Trophoblast cell (in vitro differentiated cells and primary cell): Measurements from ENCODE around the gene POLR2L.

Experiments
- DNase-seq, 2 donors: peaks; one replicate each; pipeline ENCODE4 v3.0.0-alpha.2; 2016
- H2AFZ ChIP-seq: 2 replicates; pipeline ENCODE4 v1.6.1; 2013; ENCODE audit warnings: low read length, moderate library complexity, mild to moderate bottlenecking; ENCODE audit not compliant: insufficient read depth, poor library complexity
- H2AK5ac ChIP-seq: 2 replicates; pipeline ENCODE4 v1.6.1; 2013; ENCODE audit warnings: mild to moderate bottlenecking, low read length
- H2BK120ac ChIP-seq: 2 replicates; pipeline ENCODE4 v1.6.1; 2013; ENCODE audit warnings: low read length, mild to moderate bottlenecking, moderate library complexity; ENCODE audit not compliant: insufficient read depth, poor library complexity
- H2BK12ac ChIP-seq: 2 replicates; pipeline ENCODE4 v1.6.1; 2013; ENCODE audit warnings: mild to moderate bottlenecking, low read length, moderate library complexity
- H2BK5ac ChIP-seq: 2 replicates; pipeline ENCODE4 v1.6.1; 2013; ENCODE audit warnings: low read length, low read depth, moderate library complexity, mild to moderate bottlenecking; ENCODE audit not compliant: poor library complexity
- H3K14ac ChIP-seq: 2 replicates; pipeline ENCODE4 v1.6.1; 2013; ENCODE audit warnings: mild to moderate bottlenecking, low read length
- H3K18ac ChIP-seq: 2 replicates; pipeline ENCODE4 v1.6.1; 2013; ENCODE audit warnings: mild to moderate bottlenecking, low read length
- H3K23ac ChIP-seq: 2 replicates; pipeline ENCODE4 v1.6.1; 2013; ENCODE audit warnings: low read length
- H3K27ac ChIP-seq: 2 replicates; pipeline ENCODE4 v1.5.1; 2013; ENCODE audit warnings: low read depth, mild to moderate bottlenecking, inconsistent platforms, low read length, moderate library complexity
- H3K27me3 ChIP-seq: 2 replicates; pipeline ENCODE4 v1.6.1; 2013; ENCODE audit warnings: inconsistent platforms, mild to moderate bottlenecking, low read length, moderate library complexity; ENCODE audit not compliant: insufficient read depth
- H3K36me3 ChIP-seq, 2 experiments: 1 replicate in 1 of 2; 2 replicates in 1 of 2; pipeline ENCODE4 v1.6.1; 2013; ENCODE audit warnings: low read length in 2 of 2, mild to moderate bottlenecking in 2 of 2, moderate library complexity in 1 of 2; ENCODE audit not compliant: insufficient read depth in 2 of 2, control insufficient read depth in 1 of 2
- H3K4ac ChIP-seq: 2 replicates; pipeline ENCODE4 v1.6.1; 2013; ENCODE audit warnings: low read depth, mild to moderate bottlenecking, low read length, moderate library complexity
- H3K4me1 ChIP-seq, 2 experiments: 1 replicate in 1 of 2; 2 replicates in 1 of 2; pipeline ENCODE4 v1.6.1; 2013; ENCODE audit warnings: low read length in 2 of 2, mild to moderate bottlenecking in 2 of 2, moderate library complexity in 1 of 2; ENCODE audit not compliant: insufficient read depth in 2 of 2, control insufficient read depth in 1 of 2
- H3K4me2 ChIP-seq: 2 replicates; pipeline ENCODE4 v1.6.1; 2013; ENCODE audit warnings: inconsistent platforms, mild to moderate bottlenecking, low read length, moderate library complexity
- H3K4me3 ChIP-seq: 2 replicates; pipeline ENCODE4 v1.5.1; 2013; ENCODE audit warnings: mild to moderate bottlenecking, low read depth, low read length, inconsistent platforms
- H3K79me1 ChIP-seq: one replicate; pipeline ENCODE4 v1.6.1; 2013; ENCODE audit warnings: low read length
- H3K79me2 ChIP-seq: 2 replicates; pipeline ENCODE4 v1.6.1; 2013; ENCODE audit warnings: low read length, mild to moderate bottlenecking; ENCODE audit not compliant: control insufficient read depth, insufficient read depth, poor library complexity
- H3K9ac ChIP-seq: 2 replicates; pipeline ENCODE4 v1.6.1; 2013; ENCODE audit warnings: mild to moderate bottlenecking, low read length
- H3K9me3 ChIP-seq: 2 replicates; pipeline ENCODE4 v1.6.1; 2013; ENCODE audit warnings: low read depth, mild to moderate bottlenecking, control low read depth, inconsistent platforms, low read length; ENCODE audit not compliant: insufficient read depth
- H4K12ac ChIP-seq: 2 replicates; pipeline ENCODE4 v1.6.1; 2013; ENCODE audit warnings: low read depth, mild to moderate bottlenecking, low read length, moderate library complexity
- H4K8ac ChIP-seq: 2 replicates; pipeline ENCODE4 v1.6.1; 2013; ENCODE audit warnings: low read depth, mild to moderate bottlenecking, low read length, moderate library complexity
- H4K91ac ChIP-seq: one replicate; pipeline ENCODE4 v1.6.1; 2013; ENCODE audit warnings: low read depth, mild to moderate bottlenecking, low read length, moderate library complexity
- WGBS: extraction: QIAGEN DNeasy Blood & Tissue Kit; methylation state at CpG from one replicate; pipeline ENCODE4 v1.1.7; 2013; ENCODE audit warnings: missing lambda C conversion rate; ENCODE audit not compliant: insufficient read length, insufficient coverage; ENCODE audit errors: extremely low coverage; 5-methylcytosine and 5-hydroxymethylcytosine counted together

POLR2L gene

GRCh38 chr11:872799-873198 lies 30.5 kb upstream of the POLR2L start:
- no peak overlapping the region for H3K4me3 ChIP-seq
- H3K14ac ChIP-seq: no peak overlapping the region
- DNase-seq: no peak
- H3K9me3 ChIP-seq: no peaks in the 10 kb centered on the region
- H2BK5ac ChIP-seq: no peak overlapping the region
- H3K79me2 ChIP-seq: no peaks in the 10 kb centered on the region
- no CpG with 5 or more reads among the region's 9 CpGs for WGBS
- H3K4me2 ChIP-seq: no peak overlapping the region
- H3K27ac ChIP-seq: no peak overlapping the region
- H2AFZ ChIP-seq: no peak overlapping the region
- no peak overlapping the region for H3K9ac ChIP-seq
- peaks cover 10 to 13% of the 10 kb centered on the region in 2 experiments for H3K36me3 ChIP-seq
- no peak overlapping the region for H4K8ac ChIP-seq
- H3K79me1 ChIP-seq: no peaks in the 10 kb centered on the region
- H3K27me3 ChIP-seq: no peaks in the 10 kb centered on the region
- no peak overlapping the region for H2BK120ac ChIP-seq
- H4K91ac ChIP-seq: no peak overlapping the region
- no peak overlapping the region for H3K4ac ChIP-seq
- no peak overlapping the region for H3K23ac ChIP-seq
- H4K12ac ChIP-seq: no peak overlapping the region
- H3K4me1 ChIP-seq: no peaks in the 10 kb centered on the region
- no peak overlapping the region for H2BK12ac ChIP-seq
- no peak overlapping the region for H3K18ac ChIP-seq
- H2AK5ac ChIP-seq: no peak overlapping the region

GRCh38 chr11:871472-871871 lies 29.1 kb upstream of the POLR2L start:
- no peak overlapping the region for H3K4ac ChIP-seq
- no CpG with 5 or more reads among the region's 9 CpGs for WGBS
- H4K12ac ChIP-seq: no peak overlapping the region
- H4K91ac ChIP-seq: no peak overlapping the region
- H2AK5ac ChIP-seq: no peak overlapping the region
- H2AFZ ChIP-seq: no peak overlapping the region
- H3K9me3 ChIP-seq: no peaks in the 10 kb centered on the region
- H3K18ac ChIP-seq: no peak overlapping the region
- no peaks in the 10 kb centered on the region for H3K79me1 ChIP-seq
- H3K36me3 ChIP-seq: peaks cover 10 to 12% of the 10 kb centered on the region in 2 experiments
- H3K4me1 ChIP-seq: no peaks in the 10 kb centered on the region
- no peak for DNase-seq
- no peak overlapping the region for H2BK12ac ChIP-seq
- no peak overlapping the region for H2BK5ac ChIP-seq
- no peak overlapping the region for H3K4me2 ChIP-seq
- H3K79me2 ChIP-seq: no peaks in the 10 kb centered on the region
- H3K23ac ChIP-seq: no peak overlapping the region
- H3K4me3 ChIP-seq: no peak overlapping the region
- H4K8ac ChIP-seq: no peak overlapping the region
- no peaks in the 10 kb centered on the region for H3K27me3 ChIP-seq
- H3K9ac ChIP-seq: no peak overlapping the region
- H3K14ac ChIP-seq: no peak overlapping the region
- H3K27ac ChIP-seq: no peak overlapping the region
- no peak overlapping the region for H2BK120ac ChIP-seq

GRCh38 chr11:870418-870817 lies 28.1 kb upstream of the POLR2L start:
- H3K36me3 ChIP-seq: peaks cover 5 to 12% of the 10 kb centered on the region in 2 experiments
- no peak overlapping the region for H2BK120ac ChIP-seq
- H4K91ac ChIP-seq: no peak overlapping the region
- no CpG with 5 or more reads among the region's 8 CpGs for WGBS
- H3K79me1 ChIP-seq: no peaks in the 10 kb centered on the region
- H3K4me1 ChIP-seq: no peaks in the 10 kb centered on the region
- no peak overlapping the region for H3K23ac ChIP-seq
- H3K9ac ChIP-seq: no peak overlapping the region
- no peak overlapping the region for H2AK5ac ChIP-seq
- H2BK5ac ChIP-seq: no peak overlapping the region
- H3K14ac ChIP-seq: no peak overlapping the region
- H3K4ac ChIP-seq: no peak overlapping the region
- H2BK12ac ChIP-seq: no peak overlapping the region
- H3K9me3 ChIP-seq: no peaks in the 10 kb centered on the region
- no peak for DNase-seq
- H4K8ac ChIP-seq: no peak overlapping the region
- H4K12ac ChIP-seq: no peak overlapping the region
- H3K4me3 ChIP-seq: no peak overlapping the region
- H3K18ac ChIP-seq: no peak overlapping the region
- H3K27ac ChIP-seq: no peak overlapping the region
- H3K79me2 ChIP-seq: no peaks in the 10 kb centered on the region
- no peak overlapping the region for H2AFZ ChIP-seq
- no peak overlapping the region for H3K4me2 ChIP-seq
- H3K27me3 ChIP-seq: no peaks in the 10 kb centered on the region

DNA sequence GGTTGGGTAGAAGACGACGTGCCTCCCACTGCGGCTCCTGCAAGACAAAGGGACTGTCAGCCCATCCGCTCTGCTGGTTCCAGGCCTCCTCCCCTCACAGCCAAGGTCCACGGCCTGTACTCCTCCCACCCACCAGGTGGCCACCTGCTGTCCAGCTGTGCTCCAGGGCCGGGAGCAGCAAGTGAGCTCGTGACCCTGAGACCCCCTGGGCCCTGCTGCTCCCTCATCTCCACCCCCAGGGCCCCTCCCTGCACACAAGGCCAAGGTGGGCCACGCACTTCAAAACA lies 27.7 kb upstream of the POLR2L start:
- Histone ChIP-seq H4K91ac (no peak overlapping the region), H2AK5ac (no peak overlapping the region), H3K27ac (no peak overlapping the region), H3K4me2 (no peak overlapping the region), H4K12ac (peak overlapping the region; percentile 39), H4K8ac (no peak overlapping the region), H2BK12ac (no peak overlapping the region), H2AFZ (no peak overlapping the region), H3K79me2 (no peaks in the 10 kb centered on the region), H2BK120ac (no peak overlapping the region), H3K14ac (no peak overlapping the region), H3K4ac (no peak overlapping the region), H3K23ac (no peak overlapping the region), H3K9ac (no peak overlapping the region), H3K4me3 (no peak overlapping the region), H3K4me1 (no peaks in the 10 kb centered on the region), H3K27me3 (no peaks in the 10 kb centered on the region), H3K18ac (no peak overlapping the region), H3K36me3 (peaks cover 5 to 12% of the 10 kb centered on the region in 2 experiments), H2BK5ac (no peak overlapping the region), H3K79me1 (no peaks in the 10 kb centered on the region), H3K9me3 (no peaks in the 10 kb centered on the region)
- DNase-seq: peak in 1 of 2 donors; percentile 20
- no CpG with 5 or more reads among the region's 8 CpGs for WGBS
